NCI-H510A (cell line): ENCODE measurements around the gene MTLN.
"Not testable (repeated sequence)": the region's sequence is repeated elsewhere in the genome, so short reads cannot be mapped to it uniquely, and the experiment has no call there.

Experiments
- DNase-seq: peaks from one replicate; lab custom pipeline; 2025; lab: John Stamatoyannopoulos, UW

MTLN gene, protein sequence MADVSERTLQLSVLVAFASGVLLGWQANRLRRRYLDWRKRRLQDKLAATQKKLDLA

DNA sequence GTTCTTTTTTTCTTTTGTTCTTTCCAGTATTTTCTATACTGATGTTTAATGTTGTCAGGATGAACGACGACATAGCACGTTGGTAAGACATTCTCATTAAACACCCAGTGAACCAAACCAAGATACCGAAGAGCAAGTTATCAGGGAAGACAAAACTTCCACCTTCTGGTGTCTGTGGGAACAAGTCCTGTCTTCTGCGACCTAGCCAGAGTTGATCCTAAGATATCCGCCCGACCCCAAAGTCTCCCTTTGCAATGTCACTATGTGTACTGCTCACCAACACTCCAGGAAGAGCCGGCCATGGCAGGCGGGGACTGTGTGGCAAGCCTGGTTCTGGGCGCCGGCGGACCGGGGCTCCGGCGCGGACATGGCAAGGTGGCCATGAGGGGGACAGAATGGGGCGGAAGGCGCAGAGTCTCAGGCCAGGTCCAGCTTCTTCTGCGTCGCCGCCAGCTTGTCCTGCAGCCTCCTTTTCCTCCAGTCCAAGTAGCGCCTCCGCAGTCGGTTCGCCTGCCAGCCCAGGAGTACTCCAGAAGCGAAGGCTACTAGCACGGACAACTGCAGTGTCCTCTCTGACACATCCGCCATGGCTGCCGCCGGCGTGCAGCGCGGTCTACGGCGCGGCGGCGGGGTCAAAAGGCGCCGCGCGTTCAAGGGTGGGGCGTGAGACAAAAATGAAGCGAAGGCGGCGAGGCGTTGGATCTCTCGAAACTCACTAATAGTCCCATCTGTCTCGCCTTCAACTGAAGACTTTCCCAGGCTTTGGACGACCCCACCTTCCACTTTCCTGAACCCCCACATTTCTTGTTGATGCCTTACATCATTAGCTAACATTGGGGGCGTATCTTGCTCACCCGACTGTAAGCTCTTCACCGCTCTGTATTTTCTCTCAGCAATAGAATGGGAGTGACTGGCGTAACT lies at the start of gene MTLN:
MTLN (minus strand) TSS at position 610 of the 921 bp plus-strand sequence; CDS start at position 588, 22 bp downstream.
- peak; percentile 35 for DNase-seq

DNA sequence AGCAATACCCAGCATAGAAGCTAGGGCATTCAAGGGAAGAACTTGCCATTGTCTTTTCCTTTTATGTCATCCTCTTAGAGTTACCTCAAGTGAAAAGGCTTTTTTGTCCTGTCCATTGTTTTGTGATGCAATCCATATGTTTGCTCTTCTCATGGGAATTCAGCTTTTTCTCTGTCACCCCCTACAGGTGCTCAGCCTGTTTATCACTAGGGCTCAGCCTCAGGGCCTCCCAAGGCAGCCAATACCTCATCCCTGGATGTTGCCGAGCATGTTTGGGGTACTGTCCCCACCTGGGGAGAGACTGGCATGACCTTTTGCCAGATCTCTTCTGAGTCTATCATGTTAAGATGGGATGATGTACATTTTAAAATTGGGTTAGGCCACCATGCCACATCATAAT lies 49.6 kb upstream of the MTLN start:
- DNase-seq = not testable (repeated sequence)

DNA sequence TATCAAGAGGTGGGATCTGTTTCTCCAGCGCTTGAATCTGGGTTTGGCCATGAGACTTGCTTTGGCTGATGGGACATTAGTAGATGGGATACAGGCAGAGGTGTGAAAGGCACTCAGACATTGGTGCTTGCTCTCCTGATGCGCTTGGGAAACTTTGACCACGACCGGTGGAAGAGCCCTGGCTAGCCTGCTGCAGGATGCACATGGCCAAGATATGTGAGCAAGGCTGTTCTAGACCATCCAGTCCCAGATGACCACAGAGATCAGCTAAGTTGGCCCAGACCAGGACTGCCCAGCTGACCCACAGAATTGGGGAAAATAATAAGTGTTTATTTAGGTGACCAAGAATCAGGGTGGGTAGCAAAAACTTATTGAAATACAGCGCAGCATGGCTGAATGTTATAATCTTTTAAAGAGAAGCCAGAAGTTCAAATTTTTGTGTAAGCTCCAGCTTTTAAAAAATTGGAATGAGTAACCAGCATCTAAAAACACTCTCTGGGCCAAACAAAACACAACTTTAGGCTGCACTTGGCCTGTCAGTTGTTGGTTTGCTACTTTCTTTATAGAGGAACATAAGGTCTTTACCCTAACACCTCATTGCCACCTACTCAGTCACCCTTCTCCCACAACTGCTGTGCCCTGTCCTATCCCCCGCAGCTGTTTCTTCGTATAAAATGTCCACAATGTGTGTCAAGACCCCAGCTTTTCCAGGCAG lies 35.9 kb upstream of the MTLN start:
- not testable (repeated sequence) for DNase-seq

DNA sequence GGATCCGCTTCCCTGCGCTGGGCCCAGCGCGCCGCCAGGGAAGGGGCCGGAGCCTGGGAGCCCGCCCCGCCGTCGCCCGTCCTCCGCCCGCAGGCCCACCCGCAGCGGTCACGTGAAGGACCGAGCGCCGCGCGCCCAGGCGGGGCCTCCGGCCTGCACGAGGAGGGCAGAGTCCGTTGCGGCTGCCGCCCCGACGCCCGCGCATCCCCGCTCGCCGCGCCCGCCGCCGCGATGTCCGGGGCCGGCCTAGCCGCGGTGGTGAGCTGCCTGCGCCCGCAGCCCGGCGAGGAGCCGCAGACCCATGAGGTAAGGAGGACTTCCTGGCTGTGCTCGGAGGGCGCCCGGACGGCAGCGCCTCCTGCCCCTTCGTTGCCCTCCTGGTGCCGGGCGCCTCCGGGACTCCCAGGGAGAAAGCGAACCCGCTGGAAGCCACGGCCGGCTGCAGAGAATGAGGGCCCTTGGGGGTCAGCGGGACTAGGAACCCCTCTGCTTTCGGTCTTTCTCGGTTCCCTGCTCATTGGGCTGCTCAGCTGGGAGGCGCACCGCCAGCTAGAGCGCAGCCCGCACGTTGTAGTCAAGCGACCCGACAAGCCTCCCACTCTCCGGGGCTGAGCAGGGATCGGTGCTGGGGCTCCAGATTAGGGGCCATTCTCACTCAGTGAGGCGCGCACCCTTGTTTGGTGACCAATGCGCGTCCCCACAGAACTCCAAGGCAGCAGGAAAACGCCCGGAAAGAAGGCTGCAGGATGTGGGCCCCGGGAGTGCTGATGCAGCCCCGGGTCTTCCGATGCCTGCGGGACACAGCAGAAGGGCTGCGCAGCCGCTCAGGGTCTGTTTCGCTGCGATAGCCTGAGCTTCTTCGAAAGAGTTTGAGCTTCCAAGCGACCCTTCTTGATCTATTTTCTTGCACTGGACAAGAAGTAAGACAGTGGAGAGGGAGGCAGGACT lies 33.4 kb upstream of the MTLN start:
- DNase-seq = not testable (repeated sequence)

DNA sequence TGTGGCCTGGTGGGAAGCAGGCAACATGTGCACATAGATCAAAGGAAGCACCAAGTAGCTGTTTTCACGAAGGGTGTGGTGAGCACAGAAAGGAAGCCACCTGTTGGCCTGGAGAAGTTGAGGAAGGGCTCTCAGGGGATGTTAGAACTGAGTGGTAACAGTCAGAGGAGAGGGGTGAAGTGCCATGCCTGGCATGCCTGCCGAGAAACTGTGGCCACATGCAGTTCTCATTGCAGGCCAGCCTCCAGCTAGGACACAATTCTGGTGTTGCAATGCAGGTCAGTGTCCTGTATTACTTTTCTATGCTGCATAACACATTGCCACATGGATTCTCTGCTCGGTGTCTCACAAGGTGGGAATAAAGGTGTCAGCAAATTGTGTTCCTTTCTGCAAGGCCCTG lies 30.9 kb upstream of the MTLN start:
- DNase-seq = not testable (repeated sequence)

DNA sequence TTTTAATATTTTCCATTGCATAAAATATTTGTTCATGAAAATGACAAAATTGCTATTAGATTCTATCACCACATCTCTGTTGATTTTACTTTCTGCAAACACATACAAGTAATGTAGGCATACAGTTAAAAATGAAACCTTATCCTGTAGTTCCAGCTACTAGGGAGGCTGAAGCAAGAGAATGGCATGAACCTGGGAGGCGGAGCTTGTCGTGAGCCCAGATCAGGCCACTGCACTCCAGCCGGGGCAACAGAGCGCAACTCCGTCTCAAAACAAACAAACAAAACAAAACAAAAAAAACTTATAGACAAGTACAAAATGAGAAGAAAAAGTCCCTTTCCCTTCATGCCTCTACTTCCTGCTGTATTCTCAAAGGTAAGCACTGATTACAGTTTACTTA lies 22.2 kb upstream of the MTLN start:
- not testable (repeated sequence) for DNase-seq

DNA sequence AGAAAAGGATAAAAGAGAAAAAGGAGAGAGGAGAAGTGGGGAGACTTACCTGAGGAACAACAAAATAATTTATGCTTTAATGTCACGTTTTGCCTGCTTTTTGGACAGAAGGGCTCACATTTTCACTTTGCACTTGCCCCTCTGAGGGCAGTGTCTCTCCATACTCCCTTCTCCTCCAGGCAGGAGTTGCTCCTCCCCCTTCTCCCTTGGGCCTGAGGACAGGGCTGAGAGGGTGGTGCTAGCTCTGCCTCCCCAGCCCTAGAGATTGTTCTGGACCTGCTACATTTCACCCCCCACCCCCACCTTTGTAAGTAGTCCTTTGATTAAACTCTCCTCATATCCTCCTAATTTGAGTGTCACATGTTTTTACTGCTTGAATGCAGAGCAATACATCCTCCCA lies 17.5 kb upstream of the MTLN start:
- not testable (repeated sequence) for DNase-seq

DNA sequence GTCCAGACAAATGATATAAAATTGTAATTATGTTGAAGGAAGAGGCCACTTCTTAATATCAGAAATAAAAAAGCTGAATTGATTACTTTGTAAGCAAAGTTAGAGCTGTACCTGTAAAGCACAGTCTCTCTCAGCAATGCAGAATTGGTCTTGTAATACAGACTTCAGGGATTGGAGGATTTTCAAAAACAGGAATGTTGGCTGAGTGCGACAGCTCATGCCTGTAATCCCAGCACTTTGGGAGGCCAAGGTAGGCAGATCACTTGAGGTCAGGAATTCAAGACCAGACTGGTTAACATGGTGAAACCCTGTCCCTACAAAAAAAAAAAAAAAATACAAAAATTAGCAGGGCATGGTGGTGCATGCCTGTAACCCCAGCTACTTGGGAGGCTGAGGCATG lies 10.3 kb upstream of the MTLN start:
- DNase-seq = not testable (repeated sequence)

DNA sequence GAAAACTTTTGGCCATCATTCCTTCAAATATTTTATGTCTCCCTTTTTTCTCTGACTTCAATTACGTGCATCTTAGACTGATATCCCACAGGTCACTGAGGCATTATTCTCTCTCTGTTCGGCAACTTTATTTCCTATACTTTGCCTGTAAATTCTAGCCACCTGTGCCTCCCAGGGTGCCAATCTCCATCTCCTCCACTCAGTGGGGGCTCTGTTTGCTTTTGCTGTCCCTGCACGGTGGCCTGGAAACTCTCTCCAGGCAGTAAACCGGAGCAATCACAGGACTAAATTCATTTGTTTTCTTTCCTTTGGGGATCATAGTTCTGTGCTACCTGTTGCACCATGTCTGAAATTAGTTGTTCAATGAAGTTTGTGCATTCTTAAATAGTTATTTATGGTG lies 9.6 kb upstream of the MTLN start:
- no peak for DNase-seq

DNA sequence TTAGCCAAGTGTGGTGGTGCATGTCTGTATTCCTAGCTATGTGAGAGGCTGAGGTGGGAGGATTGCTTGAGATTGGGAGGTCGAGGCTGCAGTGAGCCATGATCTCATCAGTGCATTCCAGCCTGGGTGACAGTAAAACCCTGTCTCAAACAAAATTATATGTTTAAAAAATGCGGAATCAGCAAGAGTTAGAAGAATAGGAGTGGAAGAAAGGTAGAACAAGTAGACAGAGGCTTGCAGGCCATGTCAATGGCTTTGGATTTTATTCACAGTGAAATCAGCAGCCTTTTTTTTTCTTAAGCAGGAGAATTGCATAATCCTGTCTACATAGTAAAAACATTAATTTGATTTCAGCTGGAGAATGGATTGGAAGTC lies 7.8 kb upstream of the MTLN start:
- DNase-seq = no peak

DNA sequence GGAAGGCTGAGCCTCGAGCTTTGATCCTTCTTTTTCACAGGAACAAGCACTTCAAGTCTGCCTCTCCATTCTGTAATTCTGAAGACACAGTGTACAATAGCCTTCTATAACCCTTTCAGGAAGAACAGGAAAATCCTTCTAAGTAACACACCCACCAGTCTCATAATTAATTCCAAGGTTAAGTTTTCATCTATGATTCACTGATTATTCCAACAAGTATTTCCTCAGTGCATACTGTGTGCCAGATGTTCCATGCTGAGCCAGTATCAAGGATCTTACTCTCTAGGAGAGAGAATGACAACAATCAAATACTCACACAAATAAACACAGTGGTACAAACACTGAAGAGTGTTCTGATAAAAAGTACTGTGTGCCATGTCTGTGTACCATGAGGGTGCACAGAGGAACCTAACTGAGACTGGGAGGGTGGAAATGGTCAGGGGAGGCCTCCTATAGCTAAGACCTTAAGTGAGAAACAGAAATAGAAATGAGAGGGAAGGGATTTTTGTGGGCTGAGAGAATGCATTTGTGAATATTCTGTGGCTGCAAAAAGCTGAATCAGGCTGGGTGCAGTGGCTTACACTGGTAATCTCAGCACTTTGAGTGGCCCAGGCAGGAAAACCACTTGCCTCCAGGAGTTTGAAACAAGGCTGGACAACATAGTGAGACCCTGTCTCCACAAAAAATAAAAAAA lies 7.3 kb upstream of the MTLN start:
- DNase-seq = no peak

DNA sequence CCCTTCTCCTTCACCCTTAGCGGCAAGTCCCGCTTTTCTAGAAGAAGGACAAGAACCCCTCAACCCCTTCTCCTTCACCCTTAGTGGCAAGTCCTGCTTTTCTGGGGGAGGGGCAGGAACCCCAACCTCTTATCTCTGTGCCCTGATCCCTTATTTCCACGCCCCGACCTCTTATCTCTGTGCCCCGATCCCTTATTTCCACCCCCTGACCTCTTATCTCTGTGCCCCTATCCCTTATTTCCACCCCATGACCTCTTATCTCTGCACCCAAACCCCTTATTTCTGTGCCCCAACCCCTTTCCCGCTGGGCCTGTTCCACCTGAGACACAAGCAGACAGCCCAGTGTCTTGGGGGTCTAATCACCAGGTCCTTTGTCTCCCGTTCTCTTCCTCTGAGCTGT lies 6.5 kb upstream of the MTLN start:
- not testable (repeated sequence) for DNase-seq

DNA sequence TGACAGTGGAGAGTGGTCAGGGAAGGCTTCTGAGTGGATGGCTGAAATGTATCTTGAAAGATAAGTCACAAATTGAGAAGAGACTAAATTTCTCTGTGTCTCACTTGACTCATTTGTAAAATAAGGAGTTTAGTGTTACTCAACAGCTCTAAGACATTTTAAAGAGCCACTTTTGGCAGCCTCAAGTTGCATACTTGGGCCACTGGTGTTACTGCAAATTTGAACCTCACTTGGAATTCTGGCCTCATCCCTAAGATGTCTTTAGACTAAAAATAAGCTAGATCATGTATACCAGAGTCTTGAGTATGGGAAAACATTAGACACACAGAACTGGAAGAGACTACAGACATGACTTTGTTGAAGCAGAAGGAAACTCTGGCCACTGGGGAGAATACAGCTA lies 4.5 kb upstream of the MTLN start:
- DNase-seq = no peak

DNA sequence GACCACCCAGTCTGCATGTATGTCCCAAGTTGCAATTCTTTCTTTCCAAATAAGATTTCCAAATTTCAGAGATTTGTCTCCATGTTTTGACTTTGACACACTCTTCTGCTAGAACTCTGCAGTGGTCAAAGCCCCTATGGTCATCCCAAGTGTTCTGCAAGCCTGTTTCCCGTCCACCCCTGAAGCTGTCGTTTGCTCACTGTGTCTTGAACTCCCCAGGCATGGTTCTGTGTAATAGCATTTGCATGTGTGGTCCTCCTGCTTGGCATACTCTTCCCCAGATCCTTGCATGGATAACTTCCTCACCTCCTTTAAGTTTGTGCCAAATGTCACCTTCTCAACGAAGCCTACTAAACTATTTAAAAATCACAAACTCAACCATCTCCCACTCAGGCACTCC lies 3.9 kb upstream of the MTLN start:
- no peak for DNase-seq

DNA sequence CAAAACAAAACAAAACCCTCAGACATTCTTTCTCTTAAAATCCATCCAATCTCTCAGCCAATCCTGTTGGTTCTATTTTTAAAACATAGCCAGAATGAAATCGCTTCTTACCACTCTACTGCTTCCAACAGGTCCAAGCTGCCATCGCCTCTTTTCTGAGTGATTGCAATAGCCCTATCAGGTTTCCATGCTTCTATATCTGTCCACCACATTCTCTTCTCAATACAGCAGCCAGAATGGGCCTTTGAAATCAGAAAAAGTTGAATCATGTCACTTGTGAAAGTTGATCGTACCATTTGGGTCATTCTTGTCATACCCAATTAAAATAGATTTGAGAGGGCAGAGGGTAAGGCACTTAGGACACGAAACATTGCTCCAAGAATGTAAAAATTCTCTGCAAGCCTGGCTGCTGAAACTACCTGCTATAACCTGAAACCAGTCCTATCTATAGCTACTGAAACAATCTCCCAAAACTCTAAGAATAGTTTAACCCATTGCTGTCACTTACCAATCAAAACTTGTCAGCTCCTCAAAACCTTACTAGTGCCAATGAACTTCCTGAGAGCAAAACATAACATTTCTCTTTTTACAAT lies 3.3 kb upstream of the MTLN start:
- DNase-seq = no peak

DNA sequence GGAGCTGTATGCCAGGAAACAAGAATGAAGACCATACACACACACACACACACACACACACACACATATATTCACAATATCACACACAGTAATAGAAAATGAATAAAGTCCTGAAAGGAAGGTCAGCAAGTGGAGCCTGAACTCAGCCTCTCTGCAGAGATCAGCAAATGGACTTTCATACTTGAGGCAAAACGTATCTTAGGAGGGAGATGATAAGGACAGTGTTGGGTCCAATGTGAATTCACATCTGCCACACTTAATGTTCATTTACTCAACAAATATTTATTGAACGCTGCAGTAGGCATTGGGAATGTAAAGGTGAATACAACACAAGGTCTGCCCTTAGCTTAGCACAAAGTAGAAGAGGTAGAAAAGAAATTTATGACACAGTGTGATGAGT lies 2.7 kb upstream of the MTLN start:
- DNase-seq = no peak

DNA sequence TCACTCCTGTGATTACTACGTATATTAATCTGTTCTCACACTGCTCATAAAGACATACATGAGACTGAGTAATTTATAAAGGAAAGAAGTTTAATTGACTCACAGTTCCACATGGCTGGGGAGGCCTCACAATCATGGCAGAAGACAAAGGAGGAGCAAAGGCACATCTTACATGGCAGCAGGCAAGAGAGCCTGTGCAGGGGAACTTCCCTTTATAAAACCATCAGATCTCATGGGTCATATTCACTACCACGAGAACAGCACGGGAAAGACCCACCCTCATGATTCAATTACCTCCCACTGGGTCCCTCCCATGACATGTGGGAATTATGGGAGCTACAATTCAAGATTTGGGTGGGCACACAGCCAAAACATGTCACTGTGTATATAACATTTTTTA lies 1.2 kb upstream of the MTLN start:
- DNase-seq = not testable (repeated sequence)

DNA sequence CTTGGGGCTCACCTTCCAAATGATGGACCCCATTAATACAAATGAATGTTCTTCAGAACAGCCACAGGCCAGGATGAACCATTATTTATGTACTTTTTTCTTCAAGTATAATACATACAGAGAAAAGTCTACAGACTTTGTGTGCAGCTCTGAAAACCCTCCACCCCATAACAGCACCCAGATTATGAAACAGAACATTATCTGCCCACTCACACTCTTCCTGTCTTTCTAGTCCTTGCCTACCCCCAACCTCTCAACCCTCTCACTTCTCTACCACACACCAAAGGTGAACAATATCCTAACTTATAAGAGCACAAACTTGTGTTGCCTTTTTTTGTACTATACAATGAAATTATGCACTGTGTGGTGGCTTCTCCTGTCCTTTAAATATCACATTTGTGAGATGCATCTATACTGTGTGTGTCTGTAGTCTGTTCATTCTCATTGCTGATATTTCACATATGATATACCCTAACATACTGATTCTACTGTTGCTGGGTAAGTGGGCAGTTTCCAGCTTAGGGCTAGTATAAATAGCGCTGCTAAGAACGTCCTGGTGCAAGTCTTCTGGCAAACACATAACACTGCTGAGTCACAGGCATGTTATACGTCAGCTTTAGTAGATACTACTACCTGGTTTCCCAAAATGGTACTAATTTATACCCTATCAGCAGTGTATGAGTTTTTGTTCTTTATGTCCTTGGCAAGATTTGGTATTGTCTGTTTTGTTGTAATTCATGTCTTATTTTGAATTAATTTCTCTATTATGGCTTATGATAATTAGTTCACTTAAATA lies 6.5 kb downstream of the MTLN start:
- no peak for DNase-seq

DNA sequence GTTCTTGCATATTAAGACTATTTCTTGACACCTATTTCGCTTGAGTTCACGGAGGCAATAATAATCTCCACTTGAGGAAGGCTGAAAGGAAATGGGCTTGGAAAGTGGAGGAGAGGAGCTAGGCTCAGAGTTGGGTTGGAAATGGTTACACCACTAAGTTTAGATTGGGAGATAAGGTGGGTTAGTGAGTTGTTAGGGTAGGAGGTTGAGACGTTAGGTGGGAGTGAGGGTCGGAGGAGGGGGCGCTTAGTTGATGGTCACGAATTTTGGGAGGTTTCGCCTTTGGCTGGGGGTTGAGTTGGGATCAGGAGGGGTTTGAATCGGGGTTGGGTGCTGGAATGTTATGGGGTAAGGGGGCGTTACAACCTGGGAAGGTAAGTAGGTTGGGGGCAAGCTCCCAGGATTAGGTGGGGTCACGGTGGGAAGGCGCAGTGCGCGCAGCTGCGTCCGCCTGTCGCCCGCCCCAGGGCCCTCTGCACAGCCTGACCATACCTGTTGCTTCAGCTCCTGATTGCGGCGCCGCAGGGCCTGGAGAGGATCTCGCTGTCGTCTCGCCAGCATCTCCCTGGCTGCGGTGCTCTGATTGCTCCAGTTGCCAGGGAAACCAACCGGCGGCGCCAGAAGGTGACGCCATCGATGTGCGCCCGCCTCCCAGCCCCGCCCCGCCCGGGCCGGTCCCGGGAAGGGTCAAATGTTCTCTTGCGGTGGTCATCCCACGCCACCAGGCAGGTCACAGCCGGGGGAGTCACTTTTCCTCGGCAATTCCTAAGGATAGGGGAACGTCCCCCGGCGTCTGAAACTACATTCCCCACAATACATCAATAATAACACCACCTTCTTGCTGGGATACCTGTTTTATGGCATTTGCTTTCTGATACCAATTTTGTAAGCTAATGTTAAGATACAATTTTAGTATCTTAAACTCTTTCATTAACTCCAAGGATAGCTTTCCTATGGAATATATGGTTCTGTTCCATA lies 7.7 kb downstream of the MTLN start, which contains the start of gene NPHP1:
NPHP1 (minus strand) TSS at position 606 of the 978 bp plus-strand sequence; CDS start at position 561, 45 bp downstream.
- DNase-seq = peak; percentile 54
